Stimulated activated naive CD8-positive, alpha-beta T cell treated with anti-CD3 and anti-CD28 coated beads, Interleukin-15, amount 100 ng/mL, for 72 hours (primary cell): ENCODE measurements around the gene PLCL2.

ENCODE experiments used
- ATAC-seq: fragments of 150-1000 bp; cut with Tn5 transposase; 2 replicates; pipeline ENCODE4 v1.10.0; 2021; ENCODE audit warnings: mild to moderate bottlenecking, moderate library complexity
- DNase-seq, 2 donors: peaks; one replicate each; pipeline ENCODE4 v3.0.0; 2021 to 2022
- H3K27ac Mint-ChIP-seq, 2 donors: one replicate each; pipeline ENCODE4 v1.8.0; 2022; ENCODE audit warnings: mild to moderate bottlenecking in 2 of 2, mixed read lengths in 2 of 2, moderate library complexity in 2 of 2
- H3K27me3 Mint-ChIP-seq: one replicate; pipeline ENCODE4 v1.8.0; 2022; ENCODE audit warnings: mixed read lengths
- H3K4me1 Mint-ChIP-seq: one replicate; pipeline ENCODE4 v1.8.0; 2022; ENCODE audit warnings: mild to moderate bottlenecking, mixed read lengths
- H3K4me3 Mint-ChIP-seq, 2 donors: one replicate each; pipeline ENCODE4 v1.8.0; 2022; ENCODE audit warnings: mild to moderate bottlenecking in 2 of 2, mixed read lengths in 2 of 2, moderate library complexity in 1 of 2
- H3K9me3 Mint-ChIP-seq, 2 donors: one replicate each; pipeline ENCODE4 v1.8.0; 2022; ENCODE audit warnings: mixed read lengths in 2 of 2

Gene PLCL2

DNA sequence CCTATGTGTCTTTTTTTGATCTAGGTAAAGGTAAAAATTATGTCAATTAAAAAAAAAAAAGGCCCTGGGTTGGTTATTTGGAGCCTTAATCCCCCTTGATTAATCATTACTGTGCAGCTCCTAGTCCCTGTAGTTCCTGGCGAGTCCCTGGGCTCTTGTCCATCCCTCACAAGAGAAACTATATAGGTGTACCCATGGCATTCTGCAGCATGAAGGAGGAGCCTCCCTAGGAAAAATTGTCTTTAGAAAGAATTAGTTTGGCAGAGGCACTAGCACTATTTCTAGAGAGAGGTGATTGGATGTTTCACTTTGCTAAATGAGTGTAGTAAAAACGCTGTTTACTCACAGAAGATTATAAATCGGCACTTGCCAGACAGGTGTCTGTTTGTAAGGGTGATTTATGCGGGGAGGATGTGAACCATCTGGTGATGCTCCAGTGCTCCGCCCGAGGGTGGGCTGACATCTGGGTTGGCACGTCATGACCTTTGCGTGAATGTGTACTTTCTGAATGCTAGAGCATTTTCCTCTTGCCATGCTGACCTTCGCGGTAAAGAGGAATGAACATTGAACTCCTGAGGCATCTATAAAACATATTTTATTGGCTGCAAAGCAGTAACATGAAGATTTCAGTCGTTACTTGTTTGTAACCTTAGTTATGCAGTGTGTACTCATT, 12.6 kb downstream of the PLCL2 start:
- Mint-ChIP-seq H3K27me3 (no peaks in the 10 kb centered on the region), H3K4me1 (peaks cover 93% of the 10 kb centered on the region), H3K9me3 (no peaks in the 10 kb centered on the region), H3K27ac (peak overlapping the region; percentile 34 to 55), H3K4me3 (peak overlapping the region; percentile 71 to 76)
- DNase-seq (no peak), ATAC-seq (peak; percentile 76)

DNA sequence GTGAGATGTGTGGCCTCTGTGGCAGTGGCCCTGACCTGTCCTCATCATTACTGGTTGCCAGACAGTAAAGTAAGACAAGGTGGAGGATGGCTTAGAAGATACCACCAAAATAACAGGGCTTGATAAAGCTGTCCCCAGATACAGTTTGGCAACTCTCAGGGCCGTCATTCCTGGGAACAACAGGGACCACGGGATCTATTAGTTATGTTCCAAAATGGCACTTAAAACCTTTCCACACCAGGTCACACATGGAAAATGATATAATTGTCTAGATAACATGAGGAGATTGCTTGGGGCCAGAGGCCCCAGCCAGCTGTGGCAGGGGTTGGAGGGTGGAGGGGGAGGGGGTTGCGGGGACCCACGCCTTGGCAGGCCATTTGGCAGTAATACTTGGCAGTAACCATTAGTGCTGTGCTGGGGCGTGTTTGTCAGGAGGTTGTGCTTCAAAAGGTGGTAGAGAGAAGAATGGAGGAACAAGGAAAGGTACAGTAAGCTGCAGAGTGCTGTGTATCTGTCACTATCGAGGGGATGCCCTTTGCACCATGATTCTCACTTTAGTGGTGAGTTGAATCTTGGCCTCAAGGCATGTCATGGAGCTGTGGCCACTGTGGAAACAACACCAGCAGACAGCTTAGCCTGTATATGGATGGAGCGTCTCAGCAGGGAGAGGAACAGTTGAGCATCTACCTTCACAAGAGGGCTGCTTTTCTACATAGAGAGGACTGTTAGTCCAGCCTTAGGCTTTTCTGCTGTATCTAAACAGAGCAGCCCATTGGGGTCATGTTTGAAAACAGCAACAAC, 14.0 kb downstream of the PLCL2 start:
- Mint-ChIP-seq H3K27ac (peak overlapping the region in 1 of 2 donors; percentile 73), H3K4me3 (peak overlapping the region in 1 of 2 donors; percentile 76), H3K9me3 (no peaks in the 10 kb centered on the region), H3K27me3 (no peaks in the 10 kb centered on the region), H3K4me1 (peaks cover 93% of the 10 kb centered on the region)
- DNase-seq (no peak), ATAC-seq (peak; percentile 58)

DNA sequence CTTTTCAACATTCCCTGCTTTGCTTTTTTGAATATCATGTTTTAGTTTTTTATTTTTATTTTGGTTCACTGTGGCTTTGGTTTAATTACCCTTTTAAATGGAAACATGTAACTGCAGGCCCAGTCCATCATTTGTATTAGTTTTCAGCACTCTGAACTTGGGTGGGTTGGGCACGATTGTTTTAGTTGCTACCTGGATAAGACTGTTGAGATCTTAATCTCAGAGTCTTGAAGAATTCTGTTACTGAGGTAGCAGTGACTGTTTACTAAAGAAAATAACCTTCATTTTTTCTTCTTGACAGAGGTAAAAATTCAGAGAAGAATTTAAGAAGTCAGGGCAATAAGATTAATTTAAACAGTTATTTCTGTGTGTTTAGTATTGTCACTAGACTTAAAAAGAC, 15.2 kb downstream of the PLCL2 start:
- peak overlapping the region in 1 of 2 donors; percentile 50 for H3K27ac Mint-ChIP-seq
- no peaks in the 10 kb centered on the region for H3K27me3 Mint-ChIP-seq
- ATAC-seq (no peak), DNase-seq (no peak)
- H3K4me3 Mint-ChIP-seq = no peak overlapping the region
- no peaks in the 10 kb centered on the region for H3K9me3 Mint-ChIP-seq
- H3K4me1 Mint-ChIP-seq = peaks cover 99% of the 10 kb centered on the region

GRCh38 chr3:16900779-16901440, 16.2 kb downstream of the PLCL2 start:
- Mint-ChIP-seq H3K4me3 (peak overlapping the region; percentile 50 to 74), H3K9me3 (no peaks in the 10 kb centered on the region), H3K27ac (peak overlapping the region in 1 of 2 donors; percentile 32), H3K27me3 (no peaks in the 10 kb centered on the region), H3K4me1 (peaks cover 99% of the 10 kb centered on the region)
- ATAC-seq = no peak
- DNase-seq = no peak

DNA sequence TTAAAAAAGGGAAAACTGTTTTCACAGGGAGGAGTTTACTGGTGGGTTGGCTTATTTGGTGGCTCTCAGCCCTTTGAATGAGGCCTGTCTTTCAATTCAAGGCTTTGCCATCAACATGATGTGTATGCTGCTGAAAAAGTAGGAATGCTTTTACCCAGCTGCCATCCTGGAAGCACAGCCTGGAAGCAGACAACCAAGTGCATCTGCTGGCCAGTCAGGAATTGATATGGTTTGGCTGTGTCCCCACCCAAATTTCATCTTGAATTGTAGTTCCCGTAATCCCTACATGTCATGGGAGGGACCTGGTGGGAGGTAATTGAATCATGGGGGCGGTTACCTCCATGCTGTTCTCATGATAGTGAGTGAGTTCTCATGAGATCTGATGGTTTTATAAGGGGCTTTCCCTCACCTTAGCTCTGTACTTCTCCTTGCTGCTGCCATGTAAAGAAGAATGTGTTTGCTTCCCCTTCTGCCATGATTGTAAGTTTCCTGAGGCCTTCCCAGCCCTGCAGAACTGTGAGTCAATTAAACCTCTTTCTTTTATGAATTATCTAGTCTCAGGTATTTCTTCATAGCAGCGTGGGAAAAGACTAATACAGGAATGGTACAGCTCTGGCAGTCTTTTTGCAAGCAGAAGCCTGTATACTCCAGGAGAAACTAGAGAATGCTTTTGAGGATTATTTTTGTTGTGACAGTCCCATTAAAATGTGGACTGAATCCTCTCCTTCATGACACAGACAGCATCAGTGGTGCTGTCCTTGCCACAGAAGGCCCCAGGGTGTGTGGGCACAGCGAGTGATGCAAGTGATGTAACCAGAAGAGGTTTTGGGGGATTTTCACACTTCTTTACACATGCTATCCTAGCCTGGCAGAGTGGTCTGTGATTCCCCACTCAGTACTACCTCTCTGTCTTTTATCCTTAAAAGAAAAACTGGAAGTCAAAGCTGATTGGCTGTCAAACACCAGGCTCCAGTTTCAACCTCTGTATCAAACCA, 20.0 kb downstream of the PLCL2 start:
- Mint-ChIP-seq H3K27me3 (no peaks in the 10 kb centered on the region), H3K27ac (peak overlapping the region; percentile 93 to 96), H3K9me3 (no peaks in the 10 kb centered on the region), H3K4me3 (peak overlapping the region; percentile 66 to 67), H3K4me1 (peaks cover 89% of the 10 kb centered on the region)
- ATAC-seq = peak; percentile 86
- DNase-seq = peak; percentile 54 to 77

DNA sequence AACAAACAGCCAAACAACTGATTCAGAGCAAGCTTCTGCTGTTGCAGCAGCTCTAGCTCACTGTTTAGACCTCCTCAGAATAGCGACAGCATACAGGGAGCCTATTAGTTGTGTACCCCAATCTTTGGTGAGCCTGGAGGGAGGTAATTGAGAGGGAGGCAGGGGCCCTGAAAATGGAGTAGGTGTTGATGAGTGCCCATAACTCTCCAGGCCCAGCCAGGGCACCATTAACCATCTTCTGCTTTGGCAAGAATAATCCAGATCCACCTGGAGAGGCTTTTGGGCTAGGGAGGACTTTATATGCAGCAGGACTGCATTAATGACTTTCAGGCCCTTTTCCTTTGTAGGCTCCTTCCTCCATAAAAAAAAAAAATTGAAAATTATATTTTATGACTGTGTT, 20.9 kb downstream of the PLCL2 start:
- no peak for DNase-seq
- H3K4me3 Mint-ChIP-seq = peak overlapping the region; percentile 66 to 79
- H3K27me3 Mint-ChIP-seq = no peaks in the 10 kb centered on the region
- ATAC-seq = no peak
- peak overlapping the region; percentile 87 to 88 for H3K27ac Mint-ChIP-seq
- no peaks in the 10 kb centered on the region for H3K9me3 Mint-ChIP-seq
- peaks cover 89% of the 10 kb centered on the region for H3K4me1 Mint-ChIP-seq

GRCh38 chr3:16906682-16907081, 21.9 kb downstream of the PLCL2 start:
- H3K4me3 Mint-ChIP-seq = peak overlapping the region; percentile 26 to 30
- ATAC-seq (no peak), DNase-seq (no peak)
- no peaks in the 10 kb centered on the region for H3K9me3 Mint-ChIP-seq
- peaks cover 82% of the 10 kb centered on the region for H3K4me1 Mint-ChIP-seq
- no peaks in the 10 kb centered on the region for H3K27me3 Mint-ChIP-seq
- H3K27ac Mint-ChIP-seq = peak overlapping the region in 1 of 2 donors; percentile 58

GRCh38 chr3:16907243-16907642, 22.5 kb downstream of the PLCL2 start:
- peak; percentile 88 for ATAC-seq
- H3K27ac Mint-ChIP-seq = peak overlapping the region in 1 of 2 donors; percentile 58
- DNase-seq = peak in 1 of 2 donors; percentile 67
- peak overlapping the region; percentile 26 to 30 for H3K4me3 Mint-ChIP-seq
- H3K9me3 Mint-ChIP-seq = no peaks in the 10 kb centered on the region
- peaks cover 79% of the 10 kb centered on the region for H3K4me1 Mint-ChIP-seq
- H3K27me3 Mint-ChIP-seq = no peaks in the 10 kb centered on the region

- DNase-seq (no peak), ATAC-seq (no peak)
- Mint-ChIP-seq H3K4me1 (peaks cover 79% of the 10 kb centered on the region), H3K4me3 (no peak overlapping the region), H3K27me3 (no peaks in the 10 kb centered on the region), H3K27ac (no peak overlapping the region), H3K9me3 (no peaks in the 10 kb centered on the region)
Observed at GRCh38 chr3:16908016-16908807, 23.5 kb downstream of the PLCL2 start.

DNA sequence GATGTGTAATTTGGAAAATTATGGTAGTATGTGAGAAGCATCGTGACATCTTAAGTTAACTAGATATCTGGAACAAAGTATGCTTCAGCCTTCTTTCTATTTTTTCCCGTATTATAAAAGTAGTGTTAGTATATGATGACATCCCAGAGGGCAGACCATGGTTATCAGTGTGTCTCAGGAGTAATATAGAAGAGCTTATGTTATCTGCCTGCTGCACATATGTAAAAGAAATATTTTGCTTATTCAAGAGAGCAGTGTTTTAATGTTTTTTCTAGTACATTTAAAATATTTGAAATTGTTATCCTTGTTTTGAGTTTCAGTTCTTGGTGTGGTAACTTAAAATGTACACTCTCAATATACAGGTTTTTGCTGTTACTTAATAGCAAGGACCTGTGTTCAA, 24.1 kb downstream of the PLCL2 start:
- Mint-ChIP-seq H3K27me3 (no peaks in the 10 kb centered on the region), H3K4me3 (no peak overlapping the region)
- DNase-seq = no peak

DNA sequence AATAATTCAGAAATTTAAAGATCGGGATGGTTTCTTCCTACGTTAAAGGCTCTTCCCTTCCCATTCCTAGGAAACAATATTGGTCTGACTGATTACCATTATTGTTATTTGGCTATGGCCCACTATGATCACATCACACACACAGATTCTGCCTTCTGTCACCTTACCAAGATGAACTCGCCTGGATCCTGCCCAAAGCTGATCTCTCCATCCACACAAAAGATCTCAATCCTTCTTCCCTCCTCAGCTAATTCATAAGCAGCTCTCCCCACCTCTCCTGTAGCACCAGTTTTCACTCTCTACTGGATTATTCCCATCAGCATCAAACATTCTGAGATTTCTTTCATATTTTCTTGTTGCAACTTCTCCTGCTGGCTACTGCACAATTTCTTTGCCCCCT, 25.0 kb downstream of the PLCL2 start:
- H3K27ac Mint-ChIP-seq = no peak overlapping the region
- no peaks in the 10 kb centered on the region for H3K9me3 Mint-ChIP-seq
- H3K4me1 Mint-ChIP-seq = peaks cover 74% of the 10 kb centered on the region
- H3K4me3 Mint-ChIP-seq = no peak overlapping the region
- DNase-seq = no peak
- H3K27me3 Mint-ChIP-seq = no peaks in the 10 kb centered on the region
- ATAC-seq = no peak

More for the DNA sequence above, 24.1 kb downstream of the PLCL2 start:
- no peaks in the 10 kb centered on the region for H3K9me3 Mint-ChIP-seq
- H3K27ac Mint-ChIP-seq = no peak overlapping the region
- no peak for ATAC-seq
- peaks cover 77% of the 10 kb centered on the region for H3K4me1 Mint-ChIP-seq

- no peak for ATAC-seq
- Mint-ChIP-seq H3K27me3 (no peaks in the 10 kb centered on the region), H3K4me1 (peaks cover 75% of the 10 kb centered on the region), H3K27ac (no peak overlapping the region), H3K4me3 (no peak overlapping the region), H3K9me3 (no peaks in the 10 kb centered on the region)
- no peak for DNase-seq
Observed at GRCh38 chr3:16910207-16910606, 25.5 kb downstream of the PLCL2 start.

DNA sequence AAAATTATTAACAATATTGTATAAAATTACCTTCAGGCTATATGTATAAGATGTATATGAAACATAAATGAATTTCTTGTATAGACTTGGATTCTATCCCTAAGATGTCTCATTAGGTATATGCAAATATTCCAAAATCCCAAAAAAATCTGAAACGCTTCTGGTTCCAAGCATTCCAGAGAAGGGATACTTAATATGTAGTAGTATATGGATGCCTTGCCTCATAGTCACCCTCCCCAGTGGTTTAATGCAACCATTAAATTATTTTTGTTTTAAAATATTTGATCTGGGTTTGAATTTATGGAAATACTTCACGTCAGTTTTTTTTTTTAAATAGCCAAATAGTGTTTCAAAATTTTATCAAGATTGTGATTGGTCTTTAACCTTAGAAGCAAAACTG, 27.2 kb downstream of the PLCL2 start:
- H3K9me3 Mint-ChIP-seq = no peaks in the 10 kb centered on the region
- peaks cover 80% of the 10 kb centered on the region for H3K4me1 Mint-ChIP-seq
- no peak overlapping the region for H3K4me3 Mint-ChIP-seq
- DNase-seq = no peak
- no peak overlapping the region for H3K27ac Mint-ChIP-seq
- H3K27me3 Mint-ChIP-seq = no peaks in the 10 kb centered on the region
- no peak for ATAC-seq
